Gastroesophageal sphincter (tissue), 4 donors: ENCODE data around the gene CDH4. TPM values are rescaled to one million over a fixed set of nuclear protein-coding genes. Genes with fewer than 3 reads are reported as not detected.

ENCODE experiments used
- ATAC-seq: fragments of 150-250 bp; one replicate; pipeline ENCODE4 v1.9.1; 2016; ENCODE audit warnings: mild to moderate bottlenecking, moderate library complexity
- H3K27ac ChIP-seq, 4 donors: fragments of 200-600 bp; sonication (generic) in 3 of 4; 1 replicate in 3 of 4; 2 replicates in 1 of 4; pipeline ENCODE4 v1.5.1; 2016 to 2019
- H3K27me3 ChIP-seq: fragments of 200-600 bp; sonication (generic); one replicate; pipeline ENCODE4 v1.5.1; 2019
- H3K36me3 ChIP-seq, 2 donors: fragments of 200-600 bp; sonication (generic); one replicate each; pipeline ENCODE4 v1.5.1; 2019; ENCODE audit warnings: control low read depth in 1 of 2
- H3K4me1 ChIP-seq, 3 donors: fragments of 200-600 bp; sonication (generic); 1 replicate in 2 of 3; 2 replicates in 1 of 3; pipeline ENCODE4 v1.5.1; 2016 to 2019; ENCODE audit warnings: control low read depth in 2 of 3
- H3K4me3 ChIP-seq, 2 donors: fragments of 200-600 bp; sonication (generic); one replicate each; pipeline ENCODE4 v1.5.1; 2019; ENCODE audit warnings: mild to moderate bottlenecking in 1 of 2, moderate library complexity in 1 of 2
- H3K9me3 ChIP-seq, 3 donors: fragments of 200-600 bp; sonication (generic); one replicate each; pipeline ENCODE4 v1.5.1; 2017 to 2019; ENCODE audit warnings: control low read depth in 2 of 3
- CTCF ChIP-seq, 4 experiments: fragments of 200-600 bp in 2 of 4; fragments of 450-650 bp in 2 of 4; sonication (generic) in 1 of 4; IDR thresholded peaks; one replicate each; pipeline ENCODE4 v1.5.1; 2017 to 2019; ENCODE audit warnings: antibody characterized with exemption in 4 of 4, mild to moderate bottlenecking in 2 of 4, moderate library complexity in 2 of 4
- EP300 ChIP-seq: sonication (generic); formaldehyde crosslinking; IDR thresholded peaks from one replicate; pipeline ENCODE4 v1.6.1; 2017; ENCODE audit warnings: antibody characterized with exemption, mild to moderate bottlenecking
- POLR2A ChIP-seq, 2 donors: fragments of 450-650 bp; IDR thresholded peaks; one replicate each; pipeline ENCODE4 v1.6.1; 2017; ENCODE audit warnings: antibody characterized with exemption in 2 of 2, mild to moderate bottlenecking in 2 of 2, moderate library complexity in 1 of 2
- POLR2AphosphoS5 ChIP-seq: sonication (generic); formaldehyde crosslinking; IDR thresholded peaks from one replicate; pipeline ENCODE4 v1.6.1; 2017; ENCODE audit warnings: antibody characterized with exemption
- WGBS, 2 donors: methylation state at CpG; one replicate each; pipeline ENCODE4 v1.1.5; 2018; ENCODE audit warnings: low coverage in 1 of 2; 5-methylcytosine and 5-hydroxymethylcytosine counted together
- total RNA-seq, 4 donors: library from RNA; depleted of rRNA; stranded (reverse); fragments of >200 nt; gene quantifications; one replicate each; pipeline ENCODE4 v1.1.0, GENCODE V29; 2016

The CDH4 gene
- total RNA-seq, 4 donors from 2014 or later, result under 0.01 to 1.5 (median 0.42) TPM; not detected in 1

- peaks cover 54% of the 10 kb centered on the region for H3K27me3 ChIP-seq
- WGBS, 2 donors, result 90 to 100% methylated on average over 1 to 2 of the region's 3 CpGs
- peaks cover 0 to 5% (median 0%) of the 10 kb centered on the region in 3 donors for H3K9me3 ChIP-seq
- H3K36me3 ChIP-seq, result no peaks in the 10 kb centered on the region
- no peak for ATAC-seq
- TF ChIP-seq POLR2A (IDR thresholded peaks at IDR 0.05) (no peak), CTCF (IDR thresholded peaks at IDR 0.05) (no peak), EP300 (no peak), POLR2AphosphoS5 (no peak)
- H3K4me3 ChIP-seq, result no peak overlapping the region
- H3K27ac ChIP-seq, result no peak overlapping the region
- peaks cover 0 to 9% (median 0%) of the 10 kb centered on the region in 3 donors for H3K4me1 ChIP-seq
Observed at GRCh38 chr20:61435823-61436220, 183.8 kb downstream of the CDH4 start.

DNA sequence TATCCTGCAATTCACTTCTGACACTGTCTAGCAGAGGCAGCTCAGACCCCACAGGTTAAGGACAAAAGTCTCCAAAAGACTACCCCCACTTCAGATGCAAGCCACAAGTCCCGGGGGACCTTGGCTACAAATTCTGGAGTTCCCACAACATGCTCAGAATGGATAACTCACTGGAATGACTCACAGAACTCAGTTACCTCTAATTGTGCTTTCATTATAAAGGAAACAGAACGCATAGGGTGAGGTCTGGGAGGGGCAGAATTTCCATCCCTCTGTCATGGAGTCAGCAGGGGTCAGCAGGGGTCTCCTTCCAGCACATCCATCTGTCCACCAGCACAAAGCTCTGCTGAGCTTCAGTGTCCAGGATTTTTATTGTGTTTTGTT, 184.2 kb downstream of the CDH4 start:
- Histone ChIP-seq H3K9me3 (peaks cover 0 to 5% (median 0%) of the 10 kb centered on the region in 3 donors), H3K4me1 (peaks cover 0 to 9% (median 0%) of the 10 kb centered on the region in 3 donors), H3K27me3 (peaks cover 55% of the 10 kb centered on the region), H3K4me3 (no peak overlapping the region), H3K36me3 (no peaks in the 10 kb centered on the region), H3K27ac (no peak overlapping the region)
- TF ChIP-seq EP300, result no peak
- no peak for TF ChIP-seq CTCF (IDR thresholded peaks at IDR 0.05)
- no peak for TF ChIP-seq POLR2AphosphoS5
- TF ChIP-seq POLR2A (IDR thresholded peaks at IDR 0.05), result no peak
- ATAC-seq, result no peak
- WGBS, 2 donors, result 13 to 56% methylated on average over 1 to 2 of the region's 2 CpGs

- Histone ChIP-seq H3K9me3 (peaks cover 0 to 5% (median 0%) of the 10 kb centered on the region in 3 donors), H3K27me3 (peaks cover 59% of the 10 kb centered on the region), H3K27ac (peak overlapping the region in 1 of 4 donors; percentile 25), H3K4me3 (no peak overlapping the region), H3K36me3 (no peaks in the 10 kb centered on the region), H3K4me1 (peaks cover 0 to 9% (median 0%) of the 10 kb centered on the region in 3 donors)
- TF ChIP-seq EP300 (no peak), POLR2AphosphoS5 (no peak), POLR2A (IDR thresholded peaks at IDR 0.05) (no peak), CTCF (IDR thresholded peaks at IDR 0.05) (no peak)
- 36 to 63% methylated on average over 5 of the region's 8 CpGs for WGBS, 2 donors
- no peak for ATAC-seq
Observed at GRCh38 chr20:61436667-61437279, 184.7 kb downstream of the CDH4 start.

GRCh38 chr20:61437280-61438206, 185.5 kb downstream of the CDH4 start:
- H3K4me3 ChIP-seq, result no peak overlapping the region
- peak overlapping the region in 1 of 4 donors; percentile 25 for H3K27ac ChIP-seq
- H3K27me3 ChIP-seq, result peaks cover 61% of the 10 kb centered on the region
- TF ChIP-seq POLR2A (IDR thresholded peaks at IDR 0.05), result no peak
- TF ChIP-seq EP300, result no peak
- no peak for TF ChIP-seq CTCF (IDR thresholded peaks at IDR 0.05)
- no peak for TF ChIP-seq POLR2AphosphoS5
- H3K36me3 ChIP-seq, result no peaks in the 10 kb centered on the region
- peaks cover 0 to 9% (median 0%) of the 10 kb centered on the region in 3 donors for H3K4me1 ChIP-seq
- H3K9me3 ChIP-seq, result peaks cover 0 to 5% (median 0%) of the 10 kb centered on the region in 3 donors
- ATAC-seq, result no peak
- WGBS, 2 donors, result 11 to 28% methylated on average over 5 to 23 of the region's 28 CpGs
